Peyer's patch (tissue), 4 donors: ENCODE measurements around the gene GNAO1.

Experiments
- CTCF ChIP-seq, 6 experiments: fragments of 450-650 bp in 4 of 6; fragments of 200-600 bp in 2 of 6; sonication (generic) in 1 of 6; IDR thresholded peaks; one replicate each; pipeline ENCODE4 v1.5.1; 2017 to 2019; ENCODE audit warnings: antibody characterized with exemption in 6 of 6, mild to moderate bottlenecking in 3 of 6, moderate library complexity in 1 of 6
- POLR2A ChIP-seq, 2 donors: fragments of 450-650 bp; IDR thresholded peaks; one replicate each; pipeline ENCODE4 v1.5.1; 2017; ENCODE audit warnings: antibody characterized with exemption in 2 of 2, mild to moderate bottlenecking in 2 of 2, moderate library complexity in 2 of 2

DNA sequence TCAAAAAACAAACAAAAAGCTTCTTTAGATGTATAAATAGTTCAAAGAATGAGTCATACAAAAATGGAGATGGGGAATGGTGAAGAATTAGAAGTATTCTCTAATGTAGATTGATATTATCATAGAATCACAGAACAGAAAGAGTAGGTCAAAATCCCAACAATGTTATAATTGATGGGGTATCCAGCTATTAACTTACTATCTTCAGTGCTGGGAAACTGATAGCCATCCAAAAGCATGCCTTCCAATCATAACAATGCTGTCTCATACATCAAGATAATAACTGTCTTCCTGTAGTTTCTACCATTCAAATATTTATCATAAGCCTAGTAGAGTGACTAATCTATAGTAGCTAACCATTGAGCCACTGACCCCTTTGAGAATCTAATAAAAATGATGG, 26.7 kb upstream of the GNAO1 start:
- TF ChIP-seq CTCF (IDR thresholded peaks at IDR 0.05): no peak
- no peak for TF ChIP-seq POLR2A (IDR thresholded peaks at IDR 0.05)
